Sciatic nerve (tissue), 2 donors: Measurements from ENCODE around the gene BBLN. TPM values are rescaled to one million over a fixed set of nuclear protein-coding genes. Genes with fewer than 3 reads are reported as not detected.
"Not testable (repeated sequence)": the region's sequence is repeated elsewhere in the genome, so short reads cannot be mapped to it uniquely, and the experiment has no call there.

ENCODE experiments used
- ATAC-seq: fragments of 200-7000 bp; cut with Tn5 transposase; one replicate; pipeline ENCODE4 v1.9.1; 2020; ENCODE audit warnings: mild to moderate bottlenecking, moderate library complexity
- DNase-seq: peaks from one replicate; pipeline ENCODE4 v3.0.0-alpha.2; 2020; ENCODE audit warnings: low spot score
- intact Hi-C: fragments of 100-400 bp; cut with DNase I; formaldehyde crosslinking; loops from one replicate; pipeline ENCODE4 v1.14.2; 2022
- total RNA-seq: library from RNA; stranded (reverse); fragmentation: NEBNext Ultra II Directional; extraction: Animal tissue kit (Norgen Biotek cat#: 25700); gene quantifications from one replicate; pipeline ENCODE4 v1.2.1, GENCODE V29; 2021
- donor health status: DM: no; HTN: no; CAD: no.
- donor health status: DM: no; HTN: no; CAD: no.

BBLN gene
- total RNA-seq, 1 donor from 2014 or later, result 42.1 TPM

DNA sequence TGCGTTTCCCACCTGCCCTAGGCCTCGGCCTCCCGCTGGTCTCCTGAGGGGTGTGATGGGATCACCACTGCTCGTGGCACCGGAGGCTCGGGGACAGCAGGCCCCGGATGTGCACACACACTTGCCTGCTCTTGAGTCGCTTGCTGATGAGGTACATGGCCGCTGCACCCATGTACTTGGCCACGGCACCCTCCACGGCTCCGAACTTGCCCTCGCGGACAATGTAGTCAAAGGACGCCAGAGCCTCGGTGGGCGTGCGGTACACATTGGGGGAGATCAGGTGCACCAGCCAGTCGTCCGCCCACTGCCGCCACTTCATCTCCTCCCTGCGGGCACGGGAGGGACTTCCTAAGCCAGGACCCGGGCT lies 37.3 kb upstream of the BBLN start:
- DNase-seq (no peak), ATAC-seq (no peak)
- intact Hi-C loops, result no loop called here

GRCh38 chr9:128123451-128124080 lies 36.5 kb upstream of the BBLN start:
- no peak for DNase-seq
- intact Hi-C loops, result no loop called here
- no peak for ATAC-seq

GRCh38 chr9:128124451-128124850 lies 35.6 kb upstream of the BBLN start:
- intact Hi-C loops, result no loop called here
- no peak for DNase-seq
- no peak for ATAC-seq

GRCh38 chr9:128124873-128125579 lies 35.0 kb upstream of the BBLN start:
- intact Hi-C loops, result no loop called here
- ATAC-seq (no peak), DNase-seq (peak; percentile 86)

GRCh38 chr9:128125580-128126354 lies 34.3 kb upstream of the BBLN start:
- intact Hi-C loops, result no loop called here
- DNase-seq (no peak), ATAC-seq (no peak)

- DNase-seq, result peak; percentile 90
- ATAC-seq, result peak; percentile 89
- intact Hi-C loops, result no loop called here
Observed at GRCh38 chr9:128127568-128127989, 32.5 kb upstream of the BBLN start, which contains the start of gene PTGES2. TSS of gene PTGES2 (minus strand) at chr9:128127729. CDS start at chr9:128127717, 12 bp downstream.

DNA sequence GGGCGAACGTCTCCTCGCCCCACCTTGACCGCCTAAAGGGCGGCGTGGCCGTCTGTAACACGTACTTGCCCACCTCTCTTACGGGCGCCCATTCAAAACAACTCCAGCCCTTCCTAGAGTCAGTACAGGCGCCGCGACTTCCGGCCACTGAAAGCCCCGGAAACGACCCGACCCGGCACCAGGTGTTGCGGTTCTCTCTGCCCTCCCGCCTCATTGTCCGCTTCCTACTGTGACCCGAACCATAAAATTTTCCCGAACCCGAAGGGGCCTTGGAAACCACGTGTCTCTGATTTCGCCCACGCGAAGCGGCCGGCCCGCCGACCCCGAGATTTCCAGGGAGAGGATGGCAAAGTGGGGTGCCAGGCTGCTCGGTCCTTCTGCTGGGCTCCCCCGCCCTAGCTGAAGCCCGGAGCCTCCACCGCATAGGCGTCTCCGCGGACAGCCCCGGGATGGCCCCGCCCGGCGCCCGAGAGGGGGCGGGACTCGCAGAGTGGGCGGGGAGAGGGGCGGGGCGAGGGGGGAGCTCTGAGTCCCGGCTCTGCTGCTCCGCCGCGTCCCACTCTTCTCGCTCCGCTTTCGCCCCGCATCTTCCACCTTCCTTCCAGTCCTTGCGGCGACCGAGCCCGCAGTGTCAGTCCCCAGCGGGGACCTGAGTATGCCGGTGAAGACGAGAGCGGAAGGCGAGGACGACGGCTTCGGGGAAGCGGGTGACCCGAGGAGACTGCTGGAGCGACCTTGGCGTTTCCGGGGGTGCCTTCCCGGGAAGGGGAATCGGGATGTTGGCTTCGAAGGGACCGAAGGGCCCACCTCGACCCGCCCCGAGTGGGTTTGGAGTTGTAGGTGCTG lies 31.9 kb upstream of the BBLN start:
- DNase-seq, result peak; percentile 88
- ATAC-seq, result peak; percentile 94
- intact Hi-C loops, result no loop called here

GRCh38 chr9:128128836-128129590 lies 31.1 kb upstream of the BBLN start:
- intact Hi-C loops, result no loop called here
- DNase-seq (no peak), ATAC-seq (peak; percentile 12)

DNA sequence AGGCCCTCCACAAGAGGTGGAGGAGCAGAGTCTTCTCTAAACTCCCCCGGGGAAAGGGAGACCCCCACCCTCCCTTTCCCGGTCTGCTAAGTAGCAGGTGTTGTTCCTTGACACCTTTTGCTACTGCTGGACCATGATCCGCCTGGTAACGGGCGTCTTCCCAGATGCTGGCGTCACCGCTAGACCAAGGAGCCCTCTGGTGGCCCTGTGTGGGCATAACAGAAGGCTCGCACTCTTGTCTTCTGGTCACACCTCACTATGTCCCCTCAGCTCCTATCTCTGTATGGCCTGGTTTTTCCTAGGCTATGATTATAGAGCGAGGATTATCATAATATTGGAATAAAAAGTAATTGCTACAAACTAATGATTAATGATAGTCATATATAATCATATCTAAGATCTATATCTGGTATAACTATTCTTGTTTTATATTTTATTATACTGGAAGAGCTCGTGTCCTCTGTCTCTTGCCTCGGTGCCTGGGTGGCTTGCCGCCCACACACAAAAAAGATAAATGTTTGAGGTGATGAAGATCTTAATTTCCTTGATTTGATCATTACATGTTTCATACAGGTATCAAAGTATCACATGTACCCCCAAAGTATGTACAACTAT lies 30.0 kb upstream of the BBLN start:
- ATAC-seq, DNase-seq, intact Hi-C loops: not testable (repeated sequence)

- ATAC-seq, intact Hi-C loops, DNase-seq: not testable (repeated sequence)
Observed at GRCh38 chr9:128130651-128131050, 29.4 kb upstream of the BBLN start.

GRCh38 chr9:128131346-128131745 lies 28.7 kb upstream of the BBLN start:
- intact Hi-C loops, ATAC-seq, DNase-seq: not testable (repeated sequence)

DNA sequence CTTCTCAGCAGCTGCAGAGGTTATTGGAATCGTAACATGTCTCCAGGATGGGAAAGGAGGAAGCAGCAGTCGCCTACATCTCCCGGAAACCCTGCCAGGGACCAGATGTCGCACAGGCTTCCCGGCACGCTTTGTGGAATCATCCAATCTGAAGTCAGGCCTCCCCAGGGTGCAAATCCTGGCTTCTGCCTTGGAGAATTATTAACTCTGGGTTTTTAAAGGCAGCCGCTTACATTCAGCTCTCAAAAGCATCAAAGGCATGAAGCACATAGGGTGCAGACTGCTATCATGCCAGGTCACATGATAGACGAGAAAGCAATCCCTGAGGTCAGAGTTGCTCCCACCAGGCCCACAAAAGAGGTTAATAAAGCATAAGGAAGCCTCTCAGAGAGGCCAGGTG lies 27.9 kb upstream of the BBLN start:
- intact Hi-C loops, ATAC-seq, DNase-seq: not testable (repeated sequence)

DNA sequence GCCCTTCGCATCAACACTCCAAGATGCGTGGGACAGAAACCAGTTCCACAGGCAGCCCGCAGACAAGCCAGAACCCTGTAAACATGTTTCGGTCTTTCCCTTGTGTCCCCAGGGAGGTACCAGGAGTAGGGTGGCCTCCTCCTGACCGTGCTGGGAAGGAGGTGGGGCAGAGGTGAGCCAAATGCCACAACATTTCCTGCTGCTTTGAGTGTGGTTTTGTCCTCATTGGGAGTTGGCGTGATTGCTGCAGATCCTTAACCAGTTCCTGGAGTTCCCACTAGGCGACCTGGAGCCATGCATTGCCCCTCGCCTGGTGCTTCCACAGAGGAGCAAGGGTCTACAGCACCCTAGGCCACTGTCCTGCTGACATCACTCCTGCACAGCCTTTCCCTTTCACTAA lies 24.5 kb upstream of the BBLN start:
- DNase-seq, ATAC-seq, intact Hi-C loops: not testable (repeated sequence)

- ATAC-seq, result no peak
- no peak for DNase-seq
- intact Hi-C loops, result no loop called here
Observed at GRCh38 chr9:128136816-128137793, 23.0 kb upstream of the BBLN start.

DNA sequence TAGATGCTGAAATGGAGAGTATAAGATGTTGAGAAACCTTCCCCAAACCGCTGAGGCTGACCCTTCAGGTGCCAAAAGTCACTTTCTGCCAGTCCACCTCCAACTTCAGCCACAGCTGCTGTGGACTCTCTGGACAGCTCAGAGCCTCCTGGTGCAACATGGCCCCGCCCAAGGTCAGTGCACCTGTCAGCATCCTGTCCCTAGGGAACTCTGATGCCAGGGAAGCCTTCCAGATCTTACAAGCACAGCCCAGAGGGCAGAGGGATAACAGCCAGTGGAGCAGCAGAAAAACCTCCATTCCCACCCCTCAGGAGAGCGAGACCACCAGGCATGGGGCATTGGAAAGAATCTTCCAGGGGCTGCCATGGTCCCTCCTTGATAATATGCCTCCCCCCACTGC lies 22.1 kb upstream of the BBLN start:
- DNase-seq (no peak), ATAC-seq (no peak)
- intact Hi-C loops, result no loop called here

GRCh38 chr9:128139621-128140020 lies 20.4 kb upstream of the BBLN start:
- ATAC-seq (no peak), DNase-seq (no peak)
- intact Hi-C loops, result no loop called here

- no peak for DNase-seq
- intact Hi-C loops, result no loop called here
- ATAC-seq, result no peak
Observed at GRCh38 chr9:128141604-128142003, 18.5 kb upstream of the BBLN start.
